A673 (cell line): Measurements from ENCODE around the gene INSRR. TPM values are rescaled to one million over a fixed set of nuclear protein-coding genes. Genes with fewer than 3 reads are reported as not detected.

ENCODE experiments used
- BruUV-seq: library from RNA; stranded (reverse); fragments of 400-500 nt; replicated peaks from 2 replicates; lab custom pipeline; 2021; lab: Mats Ljungman, UMichigan
- CTCF ChIA-PET: fragments of 300-600 bp; sonication (Branson Sonifier 250); formaldehyde crosslinking; loops from one replicate; lab custom pipeline; 2022; ENCODE audit warnings: antibody characterized with exemption; lab: Charles Lee
- POLR2A ChIA-PET: fragments of 300-600 bp; sonication (Branson Sonifier 250); formaldehyde crosslinking; loops from one replicate; lab custom pipeline; 2022; ENCODE audit warnings: antibody characterized with exemption; ENCODE audit not compliant: low non-redundant PET; lab: Charles Lee
- DNase-seq: peaks from one replicate; pipeline ENCODE4 v3.0.0-alpha.2; 2015; ENCODE audit warnings: low spot score
- H3K27ac ChIP-seq: fragments of 200-600 bp; sonication (generic); 2 replicates; pipeline ENCODE4 v1.5.1; 2016; ENCODE audit warnings: mixed run types, low read depth, mild to moderate bottlenecking, mixed read lengths, antibody characterized with exemption, low read length; ENCODE audit not compliant: poor library complexity, severe bottlenecking
- H3K27me3 ChIP-seq: fragments of 200-600 bp; sonication (generic); replicated peaks from 2 replicates; pipeline ENCODE4 v1.6.1; 2017; ENCODE audit warnings: mixed run types, low read depth, mild to moderate bottlenecking, mixed read lengths, antibody characterized with exemption, low read length; ENCODE audit not compliant: insufficient read depth, poor library complexity
- H3K36me3 ChIP-seq: fragments of 200-600 bp; sonication (generic); 2 replicates; pipeline ENCODE4 v1.6.1; 2016; ENCODE audit warnings: mixed run types, mild to moderate bottlenecking, mixed read lengths, antibody characterized with exemption, low read length; ENCODE audit not compliant: insufficient read depth, poor library complexity, severe bottlenecking
- H3K4me1 ChIP-seq: fragments of 200-600 bp; sonication (generic); 2 replicates; pipeline ENCODE4 v1.6.1; 2017; ENCODE audit warnings: mixed run types, mild to moderate bottlenecking, mixed read lengths, antibody characterized with exemption, low read length; ENCODE audit not compliant: insufficient read depth, poor library complexity, severe bottlenecking
- H3K4me3 ChIP-seq: fragments of 200-600 bp; sonication (generic); 2 replicates; pipeline ENCODE4 v1.5.1; 2016; ENCODE audit warnings: low read depth, mixed run types, mild to moderate bottlenecking, mixed read lengths, low read length; ENCODE audit not compliant: poor library complexity, severe bottlenecking
- H3K9me3 ChIP-seq: fragments of 200-600 bp; sonication (generic); 2 replicates; pipeline ENCODE4 v1.6.1; 2016; ENCODE audit warnings: mixed run types, low read depth, mild to moderate bottlenecking, mixed read lengths, antibody characterized with exemption, low read length; ENCODE audit not compliant: poor library complexity, severe bottlenecking
- EZH2 ChIP-seq: fragments of 200-600 bp; sonication (generic); IDR thresholded peaks from 2 replicates; pipeline ENCODE4 v1.6.1; 2017; ENCODE audit warnings: borderline replicate concordance, low read depth, mild to moderate bottlenecking, mixed read lengths, antibody characterized with exemption, low read length; ENCODE audit not compliant: poor library complexity, severe bottlenecking
- intact Hi-C: fragments of 100-400 bp; cut with micrococcal nuclease; formaldehyde crosslinking; loops from one replicate; pipeline ENCODE4 v1.10.0; 2022; ENCODE audit not compliant: unreplicated experiment
- total RNA-seq: library from RNA; stranded (reverse); gene quantifications from 2 replicates; pipeline ENCODE4 v1.2.3, GENCODE V29; 2021
- TF ChIP-seq, protein P1 (sequence below): fragments of 300-800, 200-600 bp; sonication (generic); conservative IDR thresholded peaks from 2 replicates; pipeline ENCODE4 v1.5.1; 2017; ENCODE audit warnings: low read depth, mild to moderate bottlenecking, antibody characterized with exemption, low read length, moderate library complexity, mixed read lengths

INSRR gene
- total RNA-seq, 1 experiment from 2014 or later: 0.15 TPM

- no peaks in the 10 kb centered on the region for H3K27me3 ChIP-seq
- CTCF ChIA-PET: interaction anchor here (1.0 kb wide), 1 partner anchor 11 kb away, joined by 3 read pairs; no protein-coding TSS in a partner anchor
- H3K4me1 ChIP-seq: no peaks in the 10 kb centered on the region
- no peaks in the 10 kb centered on the region for H3K36me3 ChIP-seq
- BruUV-seq: no TSS peak
- no peaks in the 10 kb centered on the region for H3K9me3 ChIP-seq
- POLR2A ChIA-PET: no interaction called here
- intact Hi-C loops: no loop called here
- no peak for DNase-seq
- no peak overlapping the region for H3K4me3 ChIP-seq
- H3K27ac ChIP-seq: no peak overlapping the region
- TF ChIP-seq, protein P1, sequence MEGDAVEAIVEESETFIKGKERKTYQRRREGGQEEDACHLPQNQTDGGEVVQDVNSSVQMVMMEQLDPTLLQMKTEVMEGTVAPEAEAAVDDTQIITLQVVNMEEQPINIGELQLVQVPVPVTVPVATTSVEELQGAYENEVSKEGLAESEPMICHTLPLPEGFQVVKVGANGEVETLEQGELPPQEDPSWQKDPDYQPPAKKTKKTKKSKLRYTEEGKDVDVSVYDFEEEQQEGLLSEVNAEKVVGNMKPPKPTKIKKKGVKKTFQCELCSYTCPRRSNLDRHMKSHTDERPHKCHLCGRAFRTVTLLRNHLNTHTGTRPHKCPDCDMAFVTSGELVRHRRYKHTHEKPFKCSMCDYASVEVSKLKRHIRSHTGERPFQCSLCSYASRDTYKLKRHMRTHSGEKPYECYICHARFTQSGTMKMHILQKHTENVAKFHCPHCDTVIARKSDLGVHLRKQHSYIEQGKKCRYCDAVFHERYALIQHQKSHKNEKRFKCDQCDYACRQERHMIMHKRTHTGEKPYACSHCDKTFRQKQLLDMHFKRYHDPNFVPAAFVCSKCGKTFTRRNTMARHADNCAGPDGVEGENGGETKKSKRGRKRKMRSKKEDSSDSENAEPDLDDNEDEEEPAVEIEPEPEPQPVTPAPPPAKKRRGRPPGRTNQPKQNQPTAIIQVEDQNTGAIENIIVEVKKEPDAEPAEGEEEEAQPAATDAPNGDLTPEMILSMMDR: no peak
Measured at GRCh38 chr1:156848461-156849150, 10.3 kb downstream of the INSRR start.

DNA sequence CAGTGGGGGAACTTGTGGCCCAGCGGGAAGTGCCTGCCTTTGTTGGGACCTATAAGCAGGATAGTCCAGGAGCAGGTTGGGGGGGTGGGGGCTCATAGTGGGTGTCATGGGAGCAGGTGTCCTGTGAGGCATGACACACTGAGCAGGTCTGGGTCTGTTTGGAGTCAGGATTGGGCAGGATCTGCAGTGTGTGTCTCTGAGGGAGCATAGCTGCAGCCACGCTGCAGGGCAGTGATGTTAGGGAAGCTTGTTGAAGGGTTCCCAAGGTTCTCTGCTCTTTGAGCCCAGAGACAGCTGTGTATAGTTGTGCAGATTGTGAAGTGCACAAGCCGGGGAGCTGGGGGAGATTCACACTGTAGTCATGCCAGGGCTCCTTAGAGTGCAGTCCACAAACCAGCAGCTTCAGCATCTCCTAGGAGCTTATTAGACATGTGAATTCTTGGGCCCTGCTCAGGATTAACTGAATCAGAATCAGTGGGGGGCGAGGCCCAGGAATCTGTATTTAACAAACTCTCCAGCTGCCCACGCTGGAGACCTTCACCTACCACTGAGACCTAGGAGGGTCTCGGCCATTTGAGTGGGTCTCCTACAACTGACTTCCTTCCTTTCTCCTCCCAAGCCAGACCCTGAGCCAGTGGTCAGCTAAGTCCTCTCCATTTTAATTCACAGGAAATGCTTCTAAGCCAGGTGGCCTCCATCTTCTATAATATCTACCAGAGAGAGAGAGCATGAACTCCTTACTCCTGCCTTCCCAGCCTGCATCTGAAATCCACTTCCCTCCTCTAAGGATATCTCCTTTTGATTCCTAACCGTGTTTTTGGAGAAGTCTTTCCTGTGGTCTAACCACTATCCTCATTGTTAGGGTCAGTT lies 11.1 kb downstream of the INSRR start:
- no peak overlapping the region for H3K4me3 ChIP-seq
- ChIA-PET POLR2A (no interaction called here), CTCF (interaction anchor here (0.5 to 1.0 kb wide), 3 partner anchors 12 to 233 kb away, joined by 3 to 6 read pairs (median 3); no protein-coding TSS in a partner anchor)
- H3K36me3 ChIP-seq: no peaks in the 10 kb centered on the region
- DNase-seq: no peak
- H3K9me3 ChIP-seq: no peaks in the 10 kb centered on the region
- no peak for TF ChIP-seq EZH2
- TF ChIP-seq, protein P1: no peak
- H3K27me3 ChIP-seq: no peaks in the 10 kb centered on the region
- no peak overlapping the region for H3K27ac ChIP-seq
- BruUV-seq: no TSS peak
- intact Hi-C loops: no loop called here
- H3K4me1 ChIP-seq: no peaks in the 10 kb centered on the region

DNA sequence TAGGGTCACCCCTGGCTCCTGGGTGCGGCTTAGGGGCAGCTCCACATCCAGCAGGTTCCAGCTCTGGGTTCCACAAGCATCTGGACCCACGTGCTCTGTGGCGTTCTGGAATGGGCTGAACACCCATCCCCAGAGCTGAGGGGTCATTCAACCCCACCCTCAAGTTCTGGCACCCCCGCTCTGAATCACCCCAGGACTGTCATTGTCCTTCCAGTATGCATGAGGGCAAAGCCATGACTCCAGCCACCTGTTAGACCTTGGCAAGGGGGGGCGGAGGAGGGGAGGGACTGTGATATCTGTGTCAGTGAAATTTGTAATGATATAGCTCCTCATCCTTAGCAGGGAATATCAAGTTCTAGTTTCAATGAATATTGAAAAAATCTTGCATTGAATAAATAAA lies 12.3 kb downstream of the INSRR start:
- POLR2A ChIA-PET: no interaction called here
- H3K4me1 ChIP-seq: no peaks in the 10 kb centered on the region
- H3K4me3 ChIP-seq: no peak overlapping the region
- CTCF ChIA-PET: interaction anchor here (0.6 kb wide), 1 partner anchor 45 kb away, joined by 3 read pairs; no protein-coding TSS in a partner anchor
- no peaks in the 10 kb centered on the region for H3K27me3 ChIP-seq
- H3K9me3 ChIP-seq: no peaks in the 10 kb centered on the region
- intact Hi-C loops: no loop called here
- H3K27ac ChIP-seq: no peak overlapping the region
- no TSS peak for BruUV-seq
- no peaks in the 10 kb centered on the region for H3K36me3 ChIP-seq
- DNase-seq: no peak
- TF ChIP-seq, protein P1: no peak
- TF ChIP-seq EZH2: no peak
